ENCODE results near the gene TEX19.
"Not testable (repeated sequence)": the region's sequence is repeated elsewhere in the genome, so short reads cannot be mapped to it uniquely, and the experiment has no call there.

DNA sequence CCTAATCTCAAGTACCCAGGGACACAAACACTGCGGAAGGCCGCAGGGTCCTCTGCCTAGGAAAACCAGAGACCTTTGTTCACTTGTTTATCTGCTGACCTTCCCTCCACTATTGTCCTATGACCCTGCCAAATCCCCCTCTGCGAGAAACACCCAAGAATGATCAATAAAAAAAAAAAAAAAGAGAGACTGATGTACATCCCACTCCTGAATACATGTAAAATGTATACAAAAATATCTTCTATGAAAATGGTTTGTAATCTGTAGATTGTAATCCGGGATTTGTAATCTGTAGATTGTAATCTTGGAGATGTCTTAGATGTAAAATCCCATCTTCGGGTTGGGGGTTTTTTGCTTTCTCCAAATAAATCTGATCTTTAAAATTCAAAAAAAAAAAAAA, 18.2 kb downstream of the TEX19 start:
- not testable (repeated sequence) for TF ChIP-seq POLR2A (IDR thresholded peaks at IDR 0.05)
- TF ChIP-seq, protein P1, sequence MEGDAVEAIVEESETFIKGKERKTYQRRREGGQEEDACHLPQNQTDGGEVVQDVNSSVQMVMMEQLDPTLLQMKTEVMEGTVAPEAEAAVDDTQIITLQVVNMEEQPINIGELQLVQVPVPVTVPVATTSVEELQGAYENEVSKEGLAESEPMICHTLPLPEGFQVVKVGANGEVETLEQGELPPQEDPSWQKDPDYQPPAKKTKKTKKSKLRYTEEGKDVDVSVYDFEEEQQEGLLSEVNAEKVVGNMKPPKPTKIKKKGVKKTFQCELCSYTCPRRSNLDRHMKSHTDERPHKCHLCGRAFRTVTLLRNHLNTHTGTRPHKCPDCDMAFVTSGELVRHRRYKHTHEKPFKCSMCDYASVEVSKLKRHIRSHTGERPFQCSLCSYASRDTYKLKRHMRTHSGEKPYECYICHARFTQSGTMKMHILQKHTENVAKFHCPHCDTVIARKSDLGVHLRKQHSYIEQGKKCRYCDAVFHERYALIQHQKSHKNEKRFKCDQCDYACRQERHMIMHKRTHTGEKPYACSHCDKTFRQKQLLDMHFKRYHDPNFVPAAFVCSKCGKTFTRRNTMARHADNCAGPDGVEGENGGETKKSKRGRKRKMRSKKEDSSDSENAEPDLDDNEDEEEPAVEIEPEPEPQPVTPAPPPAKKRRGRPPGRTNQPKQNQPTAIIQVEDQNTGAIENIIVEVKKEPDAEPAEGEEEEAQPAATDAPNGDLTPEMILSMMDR (IDR thresholded peaks at IDR 0.05 in 8 of 11, conservative IDR thresholded peaks at IDR 0.05 in 3 of 11): not testable (repeated sequence)

Measured in spleen (tissue), 7 donors.